HepG2 (cell line): Measurements from ENCODE around the gene ACSM6. TPM values are rescaled to one million over a fixed set of nuclear protein-coding genes. Genes with fewer than 3 reads are reported as not detected.

ENCODE experiments used
- ATAC-seq: fragments of 200-7000 bp; cut with Tn5 transposase; 3 replicates; pipeline ENCODE4 v1.9.1; 2020; ENCODE audit warnings: mild to moderate bottlenecking, moderate library complexity
- BruUV-seq: library from RNA; stranded (reverse); fragments of 400-500 nt; replicated peaks from 2 replicates; lab custom pipeline; 2021; lab: Mats Ljungman, UMichigan
- CTCF ChIA-PET: fragments of 300-600 bp; formaldehyde crosslinking; extraction: SDS; loops from one replicate; lab custom pipeline; 2021; ENCODE audit warnings: low total read pairs, inconsistent platforms, low intra/inter-chr PET ratio; lab: Yijun Ruan, JAX
- POLR2A ChIA-PET: fragments of 350-600 bp; sonication (Branson Sonifier 250); formaldehyde crosslinking; loops from one replicate; lab custom pipeline; 2020; ENCODE audit warnings: antibody characterized with exemption, inconsistent platforms; lab: Yijun Ruan, JAX
- DNase-seq: peaks from one replicate; pipeline ENCODE4 v3.0.0-alpha.2; 2015; ENCODE audit warnings: low spot score
- FAIRE-seq: peaks from 3 replicates; lab custom pipeline; 2011; peaks lifted over from hg19 to GRCh38; lab: Jason Lieb, UNC
- H2AFZ ChIP-seq: one replicate; pipeline ENCODE4 v1.6.1; 2011; ENCODE audit warnings: low read length, inconsistent platforms
- H3K27ac ChIP-seq: fragments of 300-600 bp; 3 replicates; pipeline ENCODE4 v1.8.0; 2011; ENCODE audit warnings: mixed run types, mild to moderate bottlenecking, mixed read lengths, low read length, inconsistent platforms; ENCODE audit not compliant: insufficient read depth; ENCODE audit errors: extremely low read length
- H3K27me3 ChIP-seq, 2 experiments: fragments of 200-600 bp in 1 of 2; 2 replicates in 1 of 2; 3 replicates in 1 of 2; pipeline versions ENCODE4 v1.6.0 to v1.8.0; 2011; ENCODE audit warnings: low read length in 2 of 2, mild to moderate bottlenecking in 2 of 2, moderate library complexity in 2 of 2, inconsistent platforms in 1 of 2; ENCODE audit not compliant: insufficient read depth in 2 of 2, control insufficient read depth in 1 of 2
- H3K36me3 ChIP-seq, 2 experiments: fragments of 200-600 bp in 1 of 2; replicated peaks in 1 of 2; 2 replicates in 1 of 2; 3 replicates in 1 of 2; pipeline versions ENCODE4 v1.5.1 to v1.8.0; 2011; ENCODE audit warnings: low read length in 2 of 2, inconsistent platforms in 1 of 2; ENCODE audit not compliant: insufficient read depth in 2 of 2, control insufficient read depth in 1 of 2
- H3K4me1 ChIP-seq: 2 replicates; pipeline ENCODE4 v1.5.1; 2012; ENCODE audit warnings: low read length, inconsistent platforms; ENCODE audit not compliant: insufficient read depth
- H3K4me2 ChIP-seq: 2 replicates; pipeline ENCODE4 v1.6.0; 2011; ENCODE audit warnings: low read depth, low read length, inconsistent platforms
- H3K4me3 ChIP-seq, 3 experiments: fragments of 200-600 bp in 1 of 3; sonication (generic), shearing (Covaris generic) in 1 of 3; replicated peaks in 1 of 3; 2 replicates each; pipeline ENCODE4 v1.5.1; 2011 to 2016; ENCODE audit warnings: low read length in 3 of 3, inconsistent platforms in 2 of 3, low read depth in 2 of 3, mild to moderate bottlenecking in 2 of 3, control low read depth in 1 of 3, mixed read lengths in 1 of 3; ENCODE audit not compliant: insufficient read depth in 1 of 3
- H3K79me2 ChIP-seq: one replicate; pipeline ENCODE4 v1.6.1; 2011; ENCODE audit warnings: low read length, inconsistent platforms; ENCODE audit not compliant: insufficient read depth
- H3K9ac ChIP-seq: 2 replicates; pipeline ENCODE4 v1.6.0; 2011; ENCODE audit warnings: mild to moderate bottlenecking, low read depth, low read length, inconsistent platforms; ENCODE audit not compliant: insufficient read depth
- H3K9me3 ChIP-seq: 2 replicates; pipeline ENCODE4 v1.5.1; 2012; ENCODE audit warnings: mild to moderate bottlenecking, low read length
- H4K20me1 ChIP-seq: 2 replicates; pipeline ENCODE4 v1.6.0; 2011; ENCODE audit warnings: inconsistent platforms, mild to moderate bottlenecking, low read length, moderate library complexity; ENCODE audit not compliant: insufficient read depth
- ARNT ChIP-seq: fragments of 450-650 bp; IDR thresholded peaks from 2 replicates; pipeline ENCODE4 v1.6.1; 2017
- HINFP ChIP-seq: sonication (generic); formaldehyde crosslinking; IDR thresholded peaks from 2 replicates; pipeline ENCODE4 v1.4.0; 2020; ENCODE audit warnings: low read depth, mild to moderate bottlenecking, missing genetic modification reagents
- HOMEZ ChIP-seq: IDR thresholded peaks from 2 replicates; pipeline ENCODE4 v1.6.1; 2016; ENCODE audit warnings: low read depth
- MXI1 ChIP-seq: IDR thresholded peaks from 3 replicates; pipeline ENCODE4 v1.6.1; 2012; ENCODE audit warnings: low read depth, low read length, inconsistent platforms, borderline replicate concordance
- PHF5A ChIP-seq: IDR thresholded peaks from one replicate; pipeline ENCODE4 v1.6.1; 2018; ENCODE audit warnings: low read depth, missing genetic modification reagents; ENCODE audit not compliant: unreplicated experiment
- RARA ChIP-seq: IDR thresholded peaks from 2 replicates; pipeline ENCODE4 v1.6.1; 2016; ENCODE audit warnings: missing genetic modification reagents, missing compliant biosample characterization
- RXRA ChIP-seq: sonication (generic); formaldehyde crosslinking; IDR thresholded peaks from 2 replicates; pipeline ENCODE4 v1.5.1; 2020; ENCODE audit warnings: missing genetic modification reagents
- SAP130 ChIP-seq: IDR thresholded peaks from 2 replicates; pipeline ENCODE4 v1.6.1; 2016; ENCODE audit warnings: low read depth
- SOX13 ChIP-seq, 3 experiments: fragments of 450-650 bp in 1 of 3; sonication (generic) in 1 of 3; formaldehyde crosslinking in 1 of 3; IDR thresholded peaks in 2 of 3; conservative IDR thresholded peaks in 1 of 3; 2 replicates each; pipeline versions ENCODE4 v1.5.0 to v1.6.1; 2016 to 2020; ENCODE audit warnings: antibody characterized with exemption in 1 of 3, mild to moderate bottlenecking in 1 of 3, missing compliant biosample characterization in 1 of 3, missing genetic modification reagents in 1 of 3, moderate library complexity in 1 of 3
- SOX6 ChIP-seq, 2 experiments: fragments of 450-650 bp in 1 of 2; sonication (generic) in 1 of 2; formaldehyde crosslinking in 1 of 2; IDR thresholded peaks; 2 replicates each; pipeline versions ENCODE4 v1.4.0 to v1.6.1; 2017 to 2020; ENCODE audit warnings: antibody characterized with exemption in 1 of 2, mild to moderate bottlenecking in 1 of 2, missing genetic modification reagents in 1 of 2
- TEAD3 ChIP-seq: optimal IDR thresholded peaks from 2 replicates; pipeline ENCODE3; 2016; ENCODE audit warnings: borderline replicate concordance
- TFDP2 ChIP-seq: sonication (generic); formaldehyde crosslinking; IDR thresholded peaks from 2 replicates; pipeline ENCODE4 v1.4.0; 2020; ENCODE audit warnings: missing genetic modification reagents
- XRCC5 ChIP-seq: fragments of 200-400 bp; formaldehyde crosslinking; optimal IDR thresholded peaks from 2 replicates; pipeline ENCODE3; 2017; ENCODE audit warnings: mild to moderate bottlenecking, low read length
- ZBTB26 ChIP-seq: IDR thresholded peaks from 2 replicates; pipeline ENCODE4 v1.6.1; 2016; ENCODE audit warnings: missing compliant biosample characterization, missing genetic modification reagents, borderline replicate concordance
- ZFP90 ChIP-seq: sonication (generic); formaldehyde crosslinking; IDR thresholded peaks from 2 replicates; pipeline ENCODE4 v1.8.0; 2022; ENCODE audit warnings: missing genetic modification reagents, mild to moderate bottlenecking, inconsistent platforms, borderline replicate concordance
- ZMAT5 ChIP-seq: sonication (generic); formaldehyde crosslinking; IDR thresholded peaks from 2 replicates; pipeline ENCODE4 v1.5.0; 2020; ENCODE audit warnings: mild to moderate bottlenecking, low read depth, missing genetic modification reagents, borderline replicate concordance
- ZNF451 ChIP-seq: sonication (generic); formaldehyde crosslinking; IDR thresholded peaks from 2 replicates; pipeline ENCODE4 v1.5.0; 2020; ENCODE audit warnings: mild to moderate bottlenecking, missing genetic modification reagents
- ZNF850 ChIP-seq: sonication (generic); formaldehyde crosslinking; conservative IDR thresholded peaks from 2 replicates; pipeline ENCODE4 v1.9.0; 2021; ENCODE audit warnings: mild to moderate bottlenecking, missing genetic modification reagents
- ZSCAN9 ChIP-seq: IDR thresholded peaks from 2 replicates; pipeline ENCODE4 v1.6.1; 2016; ENCODE audit warnings: borderline replicate concordance
- WGBS: methylation state at CpG from one replicate; pipeline ENCODE4 v1.1.6; 2017; ENCODE audit warnings: low lambda C conversion rate; 5-methylcytosine and 5-hydroxymethylcytosine counted together
- in situ Hi-C: cut with HindIII; loops from 2 replicates; pipeline ENCODE4 v1.10.0; 2017; ENCODE audit warnings: low pct_unique_long_range_greater_than_20kb; ENCODE audit not compliant: extremely low pct_ligation_motif_present
- intact Hi-C: fragments of 100-400 bp; cut with micrococcal nuclease; formaldehyde crosslinking; loops from one replicate; pipeline ENCODE4 v1.10.0; 2022; ENCODE audit not compliant: unreplicated experiment
- polyA plus RNA-seq, 8 experiments: library from polyadenylated mRNA; depleted of rRNA in 3 of 8; stranded (reverse) in 7 of 8; unstranded in 1 of 8; fragments of >200 nt; fragmentation: Illumina TruSeq in 4 of 8; extraction: Trizol in 4 of 8; gene quantifications; 2 replicates each; pipeline versions ENCODE4 v1.2.1 to v1.2.3, GENCODE V29; 2011 to 2016; ENCODE audit warnings: low read depth in 4 of 8, missing spikeins in 1 of 8, mixed read lengths in 1 of 8; ENCODE audit not compliant: insufficient read depth in 1 of 8
- total RNA-seq, 5 experiments: library from RNA; depleted of rRNA; stranded (reverse); fragments of >200 nt; fragmentation: Illumina TruSeq; extraction: Trizol; gene quantifications; 2 replicates each; pipeline ENCODE4 v1.2.3, GENCODE V29; 2016; ENCODE audit warnings: low read depth in 1 of 5

ACSM6 gene
- total and polyA plus RNA-seq, 2 of the 13 experiments (the other 11 are each of a cell fraction or from before 2014, with no cell fraction given): not detected

- Histone ChIP-seq H3K4me1 (peaks cover 48% of the 10 kb centered on the region), H3K27me3 (no peaks in the 10 kb centered on the region), H4K20me1 (no peaks in the 10 kb centered on the region; the same call in 1 of the 2 replicates), H3K27ac (peak overlapping the region; percentile 55), H3K79me2 (peaks cover 12% of the 10 kb centered on the region), H3K9ac (no peak overlapping the region), H2AFZ (no peak overlapping the region), H3K4me3 (no peak overlapping the region), H3K9me3 (no peaks in the 10 kb centered on the region), H3K36me3 (peaks cover 25 to 67% of the 10 kb centered on the region in 2 experiments), H3K4me2 (no peak overlapping the region)
- BruUV-seq: no TSS peak
- 79% methylated on average over 3 of the region's 3 CpGs for WGBS
- FAIRE-seq: peak; percentile 66
- DNase-seq: peak; percentile 84
- CTCF ChIA-PET: no interaction called here
- in situ Hi-C loops (loop anchor here (5.0 kb wide), 1 partner anchor 102 kb away; no protein-coding TSS in a partner anchor), intact Hi-C loops (loop anchor here (5.0 kb wide), 1 partner anchor 87 kb away; no protein-coding TSS in a partner anchor)
- POLR2A ChIA-PET: interaction anchor here (0.6 to 1.5 kb wide), 7 partner anchors 10 to 87 kb away, joined by 3 to 7 read pairs (median 4); no protein-coding TSS in a partner anchor
- peak; percentile 67 for ATAC-seq
- TF ChIP-seq ARNT: no peak
- TF ChIP-seq ZNF451: no peak
- no peak for TF ChIP-seq SOX13 (IDR thresholded peaks at IDR 0.05)
- TF ChIP-seq SOX13 (CRISPR knock-in tag; conservative IDR thresholded peaks at IDR 0.05 in 1 of 2, IDR thresholded peaks at IDR 0.05 in 1 of 2): peak in 1 of 2 experiments; percentile 76; a peak in 2 of 4 replicates
- no peak for TF ChIP-seq HINFP (CRISPR knock-in tag)
- no peak for TF ChIP-seq SOX6 (IDR thresholded peaks at IDR 0.05)
- peak; percentile 62 for TF ChIP-seq SOX6 (CRISPR knock-in tag; IDR thresholded peaks at IDR 0.05)
- TF ChIP-seq ZBTB26 (CRISPR knock-in tag): peak; percentile 40; the same call in 1 of the 2 replicates
- TF ChIP-seq TFDP2 (CRISPR knock-in tag): no peak
- TF ChIP-seq ZFP90 (CRISPR knock-in tag): no peak
- TF ChIP-seq ZMAT5: no peak
- TF ChIP-seq MXI1: no peak
- peak; percentile 82 for TF ChIP-seq TEAD3 (CRISPR knock-in tag)
- TF ChIP-seq RXRA (CRISPR knock-in tag): no peak
- no peak for TF ChIP-seq HOMEZ
- peak; percentile 12 for TF ChIP-seq XRCC5
- TF ChIP-seq RARA (CRISPR knock-in tag): peak; percentile 26; the same call in 1 of the 2 replicates
- TF ChIP-seq PHF5A (CRISPR knock-in tag): no peak
- TF ChIP-seq SAP130: peak; percentile 36; the same call in 1 of the 2 replicates
- TF ChIP-seq ZSCAN9 (CRISPR knock-in tag): no peak
- no peak for TF ChIP-seq ZNF850 (CRISPR knock-in tag)
Observed at GRCh38 chr10:95260397-95260881, 66.4 kb downstream of the ACSM6 start.
